ENCODE data around the gene MTERF4.

MTERF4 gene

GRCh38 chr2:241139531-241140444 lies 37.7 kb upstream of the MTERF4 start:
- TF ChIP-seq, protein P1, sequence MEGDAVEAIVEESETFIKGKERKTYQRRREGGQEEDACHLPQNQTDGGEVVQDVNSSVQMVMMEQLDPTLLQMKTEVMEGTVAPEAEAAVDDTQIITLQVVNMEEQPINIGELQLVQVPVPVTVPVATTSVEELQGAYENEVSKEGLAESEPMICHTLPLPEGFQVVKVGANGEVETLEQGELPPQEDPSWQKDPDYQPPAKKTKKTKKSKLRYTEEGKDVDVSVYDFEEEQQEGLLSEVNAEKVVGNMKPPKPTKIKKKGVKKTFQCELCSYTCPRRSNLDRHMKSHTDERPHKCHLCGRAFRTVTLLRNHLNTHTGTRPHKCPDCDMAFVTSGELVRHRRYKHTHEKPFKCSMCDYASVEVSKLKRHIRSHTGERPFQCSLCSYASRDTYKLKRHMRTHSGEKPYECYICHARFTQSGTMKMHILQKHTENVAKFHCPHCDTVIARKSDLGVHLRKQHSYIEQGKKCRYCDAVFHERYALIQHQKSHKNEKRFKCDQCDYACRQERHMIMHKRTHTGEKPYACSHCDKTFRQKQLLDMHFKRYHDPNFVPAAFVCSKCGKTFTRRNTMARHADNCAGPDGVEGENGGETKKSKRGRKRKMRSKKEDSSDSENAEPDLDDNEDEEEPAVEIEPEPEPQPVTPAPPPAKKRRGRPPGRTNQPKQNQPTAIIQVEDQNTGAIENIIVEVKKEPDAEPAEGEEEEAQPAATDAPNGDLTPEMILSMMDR (conservative IDR thresholded peaks at IDR 0.05; ENCODE audit: control insufficient read depth, insufficient read depth, low read depth, low read length) = no peak

GRCh38 chr2:241138471-241138870 lies 36.4 kb upstream of the MTERF4 start:
- no peak overlapping the region for H3K4me3 ChIP-seq (ENCODE audit: control insufficient read depth, low read depth, low read length)
- TF ChIP-seq, protein P1 (conservative IDR thresholded peaks at IDR 0.05; ENCODE audit: control insufficient read depth, insufficient read depth, low read depth, low read length) = no peak
- DNase-seq (ENCODE audit: low read depth) = no peak

More at GRCh38 chr2:241139531-241140444, 37.7 kb upstream of the MTERF4 start:
- H3K4me3 ChIP-seq (ENCODE audit: control insufficient read depth, low read depth, low read length) = no peak overlapping the region
- DNase-seq (ENCODE audit: low read depth) = no peak

DNA sequence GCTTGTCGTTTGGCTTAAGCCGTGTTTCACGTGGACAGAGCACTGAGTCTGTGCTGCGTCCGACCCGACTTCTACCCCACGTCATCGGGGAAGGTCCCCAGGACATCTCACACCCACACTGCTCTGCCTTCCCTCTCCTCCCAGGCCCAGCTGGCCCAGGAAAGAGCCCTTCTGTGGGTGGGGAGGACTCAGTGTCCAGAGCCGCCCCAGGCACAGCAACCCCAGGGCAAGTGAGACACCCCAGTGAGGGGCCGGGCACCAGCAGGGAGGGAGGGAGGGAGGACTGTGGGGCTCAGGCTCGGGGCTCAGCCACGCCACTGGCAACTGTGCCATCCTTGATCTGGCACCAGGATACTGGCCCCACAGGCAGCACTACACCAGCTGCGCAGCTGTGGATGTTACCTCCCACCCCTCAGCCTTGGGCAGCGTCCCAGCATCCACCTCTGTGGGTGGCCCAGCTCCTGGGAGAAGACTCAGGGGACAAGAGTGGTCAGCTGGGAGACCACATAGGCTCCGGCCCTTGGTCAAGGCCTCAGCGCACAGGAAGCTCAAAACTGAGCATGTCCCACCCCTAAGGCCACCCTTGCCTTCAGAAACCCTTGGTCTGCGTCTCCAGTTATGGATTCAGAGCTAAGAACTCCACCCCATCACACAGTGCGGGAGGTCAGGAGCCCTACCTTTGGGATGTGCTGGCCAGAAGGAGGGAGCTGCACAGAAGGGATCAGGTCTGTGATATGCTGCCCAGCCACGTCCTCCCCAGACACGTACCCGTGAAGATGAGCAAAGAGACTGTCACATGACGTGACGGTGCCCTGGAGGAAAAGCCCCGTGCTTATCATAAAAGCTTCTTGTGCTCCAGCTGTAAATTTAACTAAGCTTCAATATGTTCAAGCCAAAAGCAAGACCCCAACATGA lies 35.4 kb upstream of the MTERF4 start:
- no peak for DNase-seq (ENCODE audit: low read depth)
- no peak overlapping the region for H3K4me3 ChIP-seq (ENCODE audit: control insufficient read depth, low read depth, low read length)
- TF ChIP-seq, protein P1 (conservative IDR thresholded peaks at IDR 0.05; ENCODE audit: control insufficient read depth, insufficient read depth, low read depth, low read length) = no peak

DNA sequence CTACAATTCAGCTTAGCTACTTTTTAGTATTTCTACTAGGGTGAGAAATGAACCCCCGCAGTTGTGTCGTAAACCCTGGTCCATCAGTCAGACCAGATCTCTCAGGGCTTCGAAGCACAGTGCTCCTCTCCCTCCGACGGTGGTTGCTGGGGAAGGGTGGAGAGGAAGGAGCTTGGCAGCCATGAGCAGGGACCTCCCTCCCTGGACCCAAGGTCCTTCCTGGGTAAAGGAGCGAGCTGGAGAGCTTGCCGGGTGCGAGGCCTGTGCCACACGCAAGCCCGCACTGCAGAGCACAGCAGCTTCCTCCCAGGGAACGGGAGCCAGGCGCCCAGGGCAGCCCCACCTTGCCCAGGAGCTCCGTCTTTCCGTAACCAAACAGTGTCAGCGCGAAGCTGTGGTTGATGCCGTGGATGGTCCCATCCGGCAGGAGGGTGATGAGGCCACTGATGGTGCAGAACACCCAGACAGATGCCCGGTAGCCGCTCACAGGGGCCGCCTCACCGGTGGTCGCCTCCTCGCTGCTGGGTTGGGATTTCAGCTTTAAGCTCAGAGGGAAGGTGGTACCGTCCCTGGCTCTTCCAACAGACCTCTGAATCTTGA lies 34.7 kb upstream of the MTERF4 start:
- no peak overlapping the region for H3K4me3 ChIP-seq (ENCODE audit: control insufficient read depth, low read depth, low read length)
- DNase-seq (ENCODE audit: low read depth) = no peak
- TF ChIP-seq, protein P1 (conservative IDR thresholded peaks at IDR 0.05; ENCODE audit: control insufficient read depth, insufficient read depth, low read depth, low read length) = no peak

- H3K4me3 ChIP-seq (ENCODE audit: control insufficient read depth, low read depth, low read length) = no peak overlapping the region
- DNase-seq (ENCODE audit: low read depth) = no peak
- TF ChIP-seq, protein P1 (conservative IDR thresholded peaks at IDR 0.05; ENCODE audit: control insufficient read depth, insufficient read depth, low read depth, low read length) = no peak
Measured at GRCh38 chr2:241136191-241136590, 34.1 kb upstream of the MTERF4 start.

- TF ChIP-seq, protein P1 (conservative IDR thresholded peaks at IDR 0.05; ENCODE audit: control insufficient read depth, insufficient read depth, low read depth, low read length) = no peak
- no peak overlapping the region for H3K4me3 ChIP-seq (ENCODE audit: control insufficient read depth, low read depth, low read length)
- no peak for DNase-seq (ENCODE audit: low read depth)
Measured at GRCh38 chr2:241135737-241136136, 33.6 kb upstream of the MTERF4 start.

Data from fibroblast of mammary gland (primary cell).